HG03521 (cell line): Measurements from ENCODE around the gene MORN1.

Source experiments
- ATAC-seq: cut with Tn5 transposase; IDR thresholded peaks from one replicate; pipeline ENCODE4 v1.9.1; 2021; ENCODE audit warnings: mild to moderate bottlenecking, moderate library complexity; ENCODE audit not compliant: unreplicated experiment

Gene MORN1

DNA sequence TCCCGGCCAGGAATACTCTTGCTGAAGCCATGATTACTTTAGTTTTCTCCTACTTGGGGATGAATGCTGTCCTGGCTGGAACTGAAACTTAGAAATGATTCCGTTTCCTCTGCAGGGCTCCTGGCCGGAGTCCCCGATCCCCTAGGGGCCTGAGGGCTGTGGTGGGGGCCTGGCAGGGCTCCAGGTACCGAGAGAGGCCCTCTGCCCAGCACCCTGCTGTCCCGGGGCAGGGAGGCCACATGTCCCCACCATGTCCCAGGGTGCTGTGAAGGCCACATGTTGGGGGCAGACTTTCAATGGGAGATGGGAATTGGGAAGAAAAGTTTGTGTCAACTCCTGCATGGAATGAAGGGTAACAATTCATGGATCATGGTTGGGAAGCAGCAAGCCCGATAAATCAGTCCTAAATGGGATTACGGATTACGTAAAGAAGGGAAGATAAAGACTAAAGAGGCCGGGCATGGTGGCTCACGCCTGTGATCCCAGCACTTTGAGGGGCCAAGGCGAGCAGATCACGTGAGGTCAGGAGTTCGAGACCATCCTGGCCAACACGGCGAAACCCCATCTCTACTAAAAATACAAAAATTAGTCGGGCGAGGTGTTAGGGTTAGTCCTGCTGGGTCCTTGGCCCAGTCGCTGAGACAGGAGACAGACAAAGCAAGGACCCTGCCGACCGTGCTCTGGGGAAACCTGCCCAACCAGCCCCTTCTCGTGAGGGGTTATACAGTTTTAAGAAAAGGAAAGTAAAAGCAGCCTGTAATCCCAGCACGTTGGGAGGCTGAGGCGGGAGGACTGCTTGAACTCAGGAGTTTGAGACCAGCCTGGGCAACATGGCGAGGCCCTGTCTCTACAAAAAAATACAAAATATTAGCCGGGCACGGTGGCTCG lies 37.6 kb downstream of the MORN1 start:
- ATAC-seq, result no peak

DNA sequence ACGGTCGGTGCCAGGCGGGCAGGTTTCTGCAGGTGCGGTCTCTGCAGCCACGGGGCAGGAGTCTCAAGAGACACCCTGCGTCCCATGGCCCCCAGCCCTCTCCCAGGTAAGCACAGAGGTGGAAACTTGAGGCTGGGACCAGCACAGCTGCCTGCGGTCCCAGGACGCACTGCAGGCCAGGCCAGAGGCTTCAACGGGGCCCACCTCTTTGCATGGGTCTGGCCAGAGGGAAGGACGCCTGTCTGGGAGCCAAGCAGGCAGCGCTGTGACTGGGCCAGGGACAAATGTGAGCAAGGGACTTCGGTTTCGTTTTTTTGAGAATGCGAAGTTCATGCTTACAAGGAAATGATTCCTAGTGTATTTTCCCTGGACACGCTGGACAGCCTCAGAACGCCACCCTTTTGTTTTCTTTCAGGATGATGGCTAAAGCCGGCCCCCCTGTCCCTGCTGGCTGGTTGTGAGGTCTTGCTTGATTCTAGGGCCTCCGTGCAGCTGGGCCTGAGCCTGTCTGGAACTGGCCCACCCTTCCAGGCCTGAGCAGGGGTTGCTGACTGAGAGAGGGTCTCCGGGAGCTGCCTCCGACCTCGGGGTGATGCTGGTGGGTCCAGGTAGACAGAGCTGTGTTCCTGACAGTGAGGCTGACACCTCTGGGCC lies 38.3 kb downstream of the MORN1 start:
- ATAC-seq, result no peak

DNA sequence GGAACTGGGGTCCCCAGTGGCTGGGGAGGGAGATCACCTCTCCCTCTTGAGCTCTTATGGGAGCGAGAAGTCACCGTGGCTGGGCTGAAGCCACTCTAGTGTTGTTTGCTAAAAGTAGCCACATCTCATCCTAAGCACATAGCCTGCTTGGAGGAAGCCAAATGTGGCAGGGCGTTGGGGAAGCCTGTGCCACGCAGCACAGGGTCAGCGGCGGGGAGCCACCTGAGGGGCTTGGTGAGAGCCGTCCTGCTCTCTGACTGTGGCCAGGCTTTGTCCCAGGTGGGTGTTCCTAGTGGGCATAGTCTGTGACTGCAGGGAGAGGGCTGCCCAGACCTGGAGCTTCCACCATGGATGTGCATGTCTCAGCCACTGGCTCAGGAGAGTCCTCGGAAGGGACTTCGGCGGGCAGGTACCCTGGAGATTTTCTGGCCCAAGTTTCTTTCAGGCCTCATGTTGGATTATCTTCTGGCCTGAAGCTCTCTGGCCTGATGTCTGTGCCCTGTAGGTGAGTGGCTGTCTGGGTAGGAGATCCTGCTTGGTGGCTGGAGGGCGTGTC lies 38.9 kb downstream of the MORN1 start:
- ATAC-seq, result no peak

DNA sequence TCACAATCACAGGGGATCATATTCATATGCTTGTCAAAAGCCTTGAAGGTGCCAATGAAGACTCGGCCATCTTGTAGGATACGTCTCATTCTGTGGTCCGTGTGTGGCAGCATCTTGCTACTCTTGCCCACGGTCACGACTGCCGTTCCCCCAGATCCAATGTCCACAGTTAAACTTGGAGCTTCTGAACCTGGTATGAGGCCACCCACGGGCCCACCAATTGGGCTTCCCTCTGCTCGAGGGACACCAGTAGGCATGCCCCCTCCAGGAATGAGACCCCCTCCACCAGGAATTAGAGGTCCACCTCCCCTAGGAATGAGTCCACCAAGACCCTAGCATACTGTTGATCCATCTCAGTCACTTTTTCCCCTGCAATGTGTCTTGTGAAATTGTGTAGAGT lies 39.6 kb downstream of the MORN1 start:
- ATAC-seq, result no peak

DNA sequence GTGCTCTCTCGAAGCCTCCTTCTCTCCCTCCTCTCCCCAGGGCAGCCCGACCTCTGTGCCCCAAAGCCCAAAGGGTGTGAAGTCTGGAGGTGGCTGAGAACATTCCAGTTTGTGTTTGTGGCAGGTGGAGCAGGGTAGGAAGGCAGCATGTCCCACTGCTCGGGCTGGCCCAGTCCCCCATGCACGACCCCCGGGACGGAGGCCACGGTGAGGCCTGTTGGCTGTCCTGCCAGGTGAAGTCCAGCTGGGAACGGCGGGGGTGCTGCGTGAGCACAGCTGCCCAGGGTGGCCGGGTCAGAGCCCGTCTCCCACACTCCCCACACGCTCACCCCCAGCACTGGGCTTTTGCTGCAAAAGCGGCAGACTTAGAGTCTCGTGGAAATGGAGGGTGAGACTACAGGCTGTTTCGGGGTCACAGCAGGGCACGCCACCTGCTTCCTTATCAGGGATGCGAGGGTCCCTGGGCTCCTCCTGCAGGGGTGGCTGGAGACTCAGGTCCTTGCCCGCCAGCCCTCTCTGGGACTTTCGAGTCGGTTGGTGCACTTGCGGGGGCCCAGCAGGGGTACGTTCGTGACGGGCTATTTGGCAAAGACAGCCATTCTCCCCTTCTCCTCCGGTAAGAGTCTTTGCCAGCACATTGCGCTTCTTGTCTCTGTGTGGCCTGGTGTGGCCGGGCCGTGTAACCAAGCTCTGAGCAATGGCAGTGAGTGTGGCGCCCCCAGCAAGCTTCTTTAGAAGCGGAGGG lies 40.3 kb downstream of the MORN1 start:
- no peak for ATAC-seq

DNA sequence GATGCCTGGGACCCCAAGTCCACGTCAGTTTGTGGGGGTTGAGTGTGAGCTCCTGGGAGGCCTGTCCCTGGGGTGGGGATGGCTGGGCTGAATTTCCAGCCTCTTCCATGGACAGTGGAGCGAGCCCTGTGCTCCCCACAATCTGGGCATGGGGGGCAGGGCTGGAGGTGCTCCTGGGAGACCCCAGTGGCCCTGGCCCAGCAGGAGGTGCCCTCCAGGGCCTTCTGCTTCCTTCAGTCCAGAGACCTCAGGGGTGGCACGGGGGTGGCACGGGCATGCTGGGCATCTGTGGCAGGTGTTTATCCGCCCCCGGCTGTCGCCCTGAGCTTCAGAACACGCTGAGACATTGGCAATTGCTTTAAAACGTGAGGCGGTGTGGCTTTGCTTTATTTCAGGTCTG lies 40.9 kb downstream of the MORN1 start:
- ATAC-seq, result no peak

DNA sequence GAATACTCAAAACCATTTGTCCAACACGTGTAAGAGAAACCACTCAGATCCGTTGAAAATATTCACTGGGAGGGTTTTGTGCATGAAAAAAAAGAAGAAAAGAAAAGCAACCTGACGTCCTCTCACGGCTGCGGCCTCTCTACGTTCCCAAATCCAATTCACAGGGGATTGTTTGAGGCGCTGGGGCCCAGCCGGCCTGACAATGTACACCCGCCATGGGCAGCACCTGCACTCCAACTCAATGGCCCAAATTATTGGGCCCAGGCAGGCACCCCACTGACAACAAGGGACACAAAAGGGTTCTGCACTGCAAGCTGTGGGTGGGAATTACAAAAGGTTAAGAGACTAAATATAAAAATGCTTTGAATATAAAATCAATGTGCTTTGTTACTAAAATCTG lies 41.5 kb downstream of the MORN1 start:
- no peak for ATAC-seq

DNA sequence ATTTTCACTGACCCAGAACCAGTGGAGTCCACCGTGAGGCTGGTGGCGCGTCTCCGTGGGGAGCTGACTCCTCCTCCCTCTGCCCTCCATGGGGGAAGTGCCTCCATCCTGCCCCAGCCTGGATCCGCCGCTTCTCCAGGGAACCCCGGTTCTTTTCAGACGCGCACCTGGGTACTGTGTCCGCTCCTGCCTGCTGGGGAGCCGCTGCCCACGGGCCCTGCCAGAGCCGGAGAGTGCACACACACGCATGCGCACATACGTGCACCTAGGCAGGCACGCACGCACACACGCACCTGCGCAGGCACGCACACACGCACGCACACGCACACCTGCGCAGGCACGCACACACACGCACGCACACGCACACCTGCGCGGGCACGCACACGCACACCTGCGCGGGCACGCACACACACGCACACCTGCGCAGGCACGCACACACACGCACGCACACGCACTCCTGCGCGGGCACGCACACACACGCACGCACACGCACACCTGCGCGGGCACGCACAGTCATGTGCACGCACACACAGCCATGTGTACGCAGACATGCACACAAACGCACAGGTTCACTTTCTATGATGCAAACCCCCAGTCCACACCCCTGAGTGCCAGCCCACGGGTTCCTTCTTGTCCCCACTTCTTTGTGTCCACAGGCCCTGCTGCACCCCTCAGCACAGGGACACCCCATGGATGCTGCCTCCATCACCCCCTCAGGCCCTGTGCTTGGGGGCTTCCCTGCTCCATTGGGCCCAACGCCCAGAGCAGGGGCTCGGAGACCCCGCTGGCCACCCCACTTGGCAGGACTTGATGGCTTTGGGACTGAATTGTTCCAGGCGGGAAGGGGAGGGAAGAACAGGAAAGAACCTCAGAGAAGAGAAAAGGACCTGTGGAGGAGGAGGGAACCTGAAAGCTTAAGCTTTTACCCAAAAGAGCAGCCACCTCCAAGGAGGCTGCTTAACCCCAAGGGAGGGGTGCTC lies 42.7 kb downstream of the MORN1 start:
- no peak for ATAC-seq

DNA sequence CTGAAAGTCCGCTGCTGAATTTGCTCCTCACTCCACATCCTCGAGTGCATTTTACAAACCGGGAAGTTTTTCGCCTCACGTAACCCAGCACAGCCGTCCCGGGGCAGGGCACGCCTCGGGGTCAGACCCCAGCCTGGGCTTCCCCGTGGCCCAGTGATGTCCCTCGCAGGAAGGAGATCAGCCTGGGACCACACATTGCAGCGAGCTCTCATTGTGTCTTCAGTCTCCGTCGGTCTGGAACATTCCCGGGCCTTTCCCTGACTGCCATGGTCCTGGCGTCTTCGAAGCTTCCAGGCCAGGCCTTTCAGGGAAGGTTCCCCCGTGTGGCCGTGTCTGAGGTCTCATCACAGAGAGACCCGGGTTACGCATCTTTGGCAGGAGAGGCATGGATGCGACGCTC lies 43.5 kb downstream of the MORN1 start:
- no peak for ATAC-seq

DNA sequence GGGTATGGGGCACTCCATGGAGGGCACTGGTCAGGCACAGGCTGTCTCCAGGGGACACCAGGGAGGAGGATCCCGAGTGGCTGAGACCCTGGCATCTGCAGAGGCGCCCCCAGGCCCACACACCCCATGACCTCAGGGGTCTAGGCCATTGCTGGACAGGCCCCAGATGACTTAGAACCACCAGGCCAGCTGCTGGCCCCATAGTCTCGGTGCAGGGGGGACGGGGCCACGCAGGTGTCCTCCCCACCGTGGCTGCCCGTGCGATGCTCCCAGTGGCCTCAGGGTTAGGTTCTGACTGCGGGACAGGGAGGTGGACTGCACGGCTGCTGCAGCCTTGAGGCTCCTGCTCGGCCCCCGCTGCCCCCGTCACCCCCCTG lies 44.0 kb downstream of the MORN1 start:
- ATAC-seq, result no peak

DNA sequence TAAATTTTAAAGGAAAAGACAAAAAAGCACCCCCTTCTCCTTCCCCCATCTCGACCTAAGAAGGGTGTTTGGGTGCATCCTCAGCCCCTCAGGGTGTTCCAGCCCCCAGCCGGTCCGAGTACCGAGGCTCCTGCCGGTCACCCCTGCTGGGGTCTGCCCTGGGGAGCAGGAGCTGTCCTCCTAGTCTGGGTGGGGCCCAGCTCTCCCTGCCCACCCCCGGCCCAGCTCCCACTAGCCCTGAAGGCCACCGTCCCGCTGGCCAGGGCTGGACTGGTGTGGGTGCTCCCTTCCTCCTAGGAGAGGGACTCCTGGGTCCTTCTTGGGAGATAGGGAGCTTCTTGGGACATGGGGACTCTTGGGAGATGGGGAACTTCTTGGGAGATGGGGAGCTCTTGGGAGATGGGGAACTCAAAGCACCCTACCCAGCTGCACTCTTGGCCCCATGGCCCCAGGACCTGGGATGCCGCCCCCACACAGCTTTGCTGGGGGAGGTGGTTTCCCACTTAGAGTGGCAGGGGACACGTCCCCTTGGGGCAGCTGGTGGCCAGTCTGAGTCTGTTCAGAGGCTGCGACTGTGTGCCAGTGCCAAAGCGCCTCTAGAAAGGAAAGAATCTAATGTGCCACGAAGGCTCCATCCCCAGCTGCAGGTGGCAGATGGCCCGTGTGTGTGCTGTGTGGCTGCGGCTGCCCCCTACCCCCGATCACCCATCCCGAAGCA lies 44.5 kb downstream of the MORN1 start:
- no peak for ATAC-seq

DNA sequence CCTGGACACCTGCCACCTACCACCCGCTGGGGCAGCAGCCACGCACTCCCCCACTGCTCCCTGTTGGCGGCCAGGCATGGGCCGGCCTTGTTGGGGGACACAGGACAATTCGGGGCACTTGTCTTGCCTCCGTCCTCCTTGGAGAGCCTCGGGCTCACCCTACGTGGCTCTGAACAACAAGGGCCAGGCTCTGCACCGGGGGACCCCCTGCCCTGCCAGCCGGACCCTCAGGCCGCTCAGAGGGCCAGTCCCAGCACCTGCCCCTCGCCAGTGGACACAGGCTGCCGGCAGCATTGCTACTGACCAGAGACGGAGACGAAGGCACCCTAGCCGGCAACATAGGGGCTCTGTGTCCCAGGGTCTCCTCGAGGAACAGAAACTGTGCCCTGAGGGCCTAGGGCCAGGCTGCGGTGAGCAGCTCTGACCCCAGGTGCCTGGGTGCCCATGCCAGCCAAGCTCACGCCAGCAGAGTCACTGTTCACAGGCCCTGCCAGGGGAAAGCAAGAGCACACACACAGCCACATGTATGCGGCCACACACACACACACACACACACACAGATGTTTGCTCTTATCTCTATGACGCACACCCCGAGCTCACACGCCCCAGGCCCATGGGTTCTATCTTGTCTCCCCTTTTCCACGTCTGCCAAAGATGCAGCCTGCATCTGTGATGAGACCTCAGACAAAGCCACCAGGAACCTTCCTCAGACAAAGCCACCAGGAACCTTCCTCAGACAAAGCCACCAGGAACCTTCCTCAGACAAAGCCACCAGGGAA lies 45.9 kb downstream of the MORN1 start:
- no peak for ATAC-seq

DNA sequence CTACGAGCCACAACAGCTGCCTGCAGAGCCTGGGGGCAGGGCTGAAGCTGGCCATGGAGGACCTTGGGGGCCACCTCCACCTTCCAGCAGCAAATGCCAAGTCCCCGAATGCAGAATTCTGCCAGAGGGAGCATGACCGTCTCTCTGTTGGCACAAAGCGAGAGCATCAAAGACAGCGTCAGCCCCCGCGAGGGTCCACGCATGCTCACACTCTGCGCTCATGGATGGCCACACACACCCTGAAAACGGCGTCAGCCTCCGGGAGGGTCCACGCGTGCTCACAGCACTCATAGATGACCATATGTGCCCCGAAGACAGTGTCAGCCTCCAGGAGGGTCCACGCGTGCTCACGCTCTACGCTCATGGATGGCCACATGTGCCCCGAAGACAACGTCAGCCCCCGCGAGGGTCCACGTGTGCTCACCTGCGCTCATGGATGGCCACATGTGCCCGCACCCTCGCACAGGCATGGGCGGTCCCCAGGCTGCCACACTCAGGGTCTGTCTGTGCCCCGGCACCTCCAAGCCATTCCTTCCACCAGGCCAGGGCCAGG lies 46.5 kb downstream of the MORN1 start:
- no peak for ATAC-seq

DNA sequence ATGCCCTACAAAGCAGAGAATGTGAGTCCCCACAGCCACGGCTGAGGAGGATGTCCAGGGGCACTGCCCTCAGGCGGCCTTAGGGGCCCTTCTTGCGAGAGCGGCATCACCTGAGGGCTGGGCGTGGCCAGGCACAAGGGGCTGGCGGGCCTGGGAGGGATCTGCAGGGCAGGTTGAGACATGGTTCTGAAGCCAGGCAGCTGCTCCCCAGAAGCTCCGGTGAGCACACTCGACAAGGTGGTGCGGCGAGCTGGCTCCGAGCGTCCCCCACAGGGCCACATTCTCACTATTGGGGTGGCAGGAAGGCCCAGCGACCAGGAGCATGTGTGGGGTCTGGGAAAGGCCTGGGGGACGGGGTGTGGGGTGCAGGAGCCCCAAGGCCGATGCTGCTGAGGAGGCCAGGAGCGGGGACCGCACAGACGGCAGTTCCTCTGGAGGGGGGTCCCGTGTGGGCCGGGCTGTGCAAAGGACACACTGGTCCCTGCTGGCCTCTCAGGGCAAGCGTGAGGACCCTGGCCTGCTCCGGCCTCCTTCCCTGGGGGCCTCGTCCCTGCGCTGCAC lies 47.2 kb downstream of the MORN1 start:
- ATAC-seq, result no peak

DNA sequence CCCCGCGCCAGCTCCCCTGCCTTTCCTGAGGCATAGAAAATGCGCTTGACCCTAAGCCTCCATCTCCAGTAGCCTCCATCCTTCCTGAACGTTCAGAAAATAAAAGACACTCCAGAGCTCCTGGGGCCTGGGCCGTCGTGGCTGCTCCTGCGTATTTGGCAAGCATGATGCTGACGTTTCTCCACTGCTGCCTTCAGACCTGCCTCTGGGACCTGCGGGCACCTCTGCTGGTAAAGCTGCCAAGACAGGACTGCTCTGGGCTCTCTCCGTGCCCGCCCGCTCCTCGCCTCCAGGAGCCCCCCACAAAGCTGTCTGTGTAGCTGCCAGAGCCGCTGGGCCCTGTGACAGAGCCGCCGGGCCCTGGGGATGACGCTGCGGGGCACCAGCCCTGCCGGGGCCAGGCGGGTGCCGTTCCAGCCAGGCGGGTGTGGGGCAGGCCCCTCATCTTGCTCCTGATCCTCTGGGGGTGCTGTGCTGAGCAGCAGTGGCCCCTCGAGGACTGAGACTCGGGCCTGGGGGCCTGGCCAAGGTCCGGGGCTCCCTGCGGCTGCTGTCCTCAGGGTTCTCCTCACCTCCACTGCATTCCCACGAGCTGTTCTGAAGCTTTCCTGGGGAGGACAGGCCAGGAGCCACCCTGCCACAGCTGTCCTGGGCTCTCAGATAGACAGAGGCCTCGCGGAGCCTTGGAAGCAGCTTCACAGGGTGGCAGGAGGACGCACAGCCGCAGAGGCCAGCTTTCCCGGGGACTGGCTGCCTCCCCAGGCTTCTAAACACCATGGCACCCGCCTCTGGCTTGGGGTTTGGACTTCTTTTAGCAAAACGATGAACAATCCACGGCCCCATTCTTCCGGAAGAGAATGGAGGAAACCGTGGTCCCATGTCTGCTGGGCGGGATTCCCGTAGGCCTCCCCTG lies 48.1 kb downstream of the MORN1 start:
- ATAC-seq, result no peak

DNA sequence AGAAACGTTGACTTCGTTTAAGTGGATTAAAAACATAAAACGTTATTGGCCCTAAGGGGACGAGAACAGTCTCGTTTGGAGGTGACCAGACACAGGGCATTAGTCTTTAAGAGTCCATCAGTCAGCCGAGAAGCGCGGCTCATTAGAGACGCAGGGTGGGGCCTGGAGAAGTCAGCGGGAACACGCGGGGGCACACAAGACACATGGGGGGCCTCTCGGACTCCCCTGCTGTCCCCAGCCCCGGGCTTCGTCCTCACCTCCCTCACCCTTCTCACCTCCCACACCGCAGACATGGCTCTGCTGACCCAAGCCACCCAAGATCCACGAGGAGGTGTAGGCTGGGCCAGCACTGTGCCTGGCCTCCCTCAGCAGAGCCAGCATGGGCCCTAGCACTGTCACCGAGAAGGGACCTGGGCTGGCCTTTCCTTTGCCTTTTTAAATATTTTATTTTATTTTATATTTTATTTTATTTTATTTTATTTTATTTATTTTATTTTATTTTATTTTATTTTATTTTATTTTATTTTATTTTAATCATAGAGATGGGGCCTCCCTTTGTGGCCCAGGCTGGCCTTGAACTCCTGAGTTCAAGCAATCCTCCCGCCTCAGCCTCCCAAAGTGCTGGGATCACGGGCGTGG lies 48.9 kb downstream of the MORN1 start:
- no peak for ATAC-seq
